ENCODE data around the gene SMIM41. TPM values are rescaled to one million over a fixed set of nuclear protein-coding genes. Genes with fewer than 3 reads are reported as not detected.
A peak's percentile ranks its signal among the peaks of the same experiment; 100 is the strongest.

Gene SMIM41
- total and polyA plus RNA-seq, 2 donors from 2014 or later = 0.31 TPM; not detected in 1

GRCh38 chr12:52067081-52067374, 12.5 kb upstream of the SMIM41 start:
- no peak for FAIRE-seq
- Histone ChIP-seq H3K9me3 (ENCODE audit: control insufficient read depth in 2 of 3, insufficient read depth in 1 of 3, low read length in 3 of 3) (no peaks in the 10 kb centered on the region), H3K27me3 (ENCODE audit: control insufficient read depth, insufficient read depth, low read length) (no peaks in the 10 kb centered on the region), H3K4me3 (ENCODE audit: low read length in 3 of 3) (no peak overlapping the region), H3K27ac (ENCODE audit: low read depth in 2 of 2, low read length in 2 of 2) (no peak overlapping the region), H3K4me1 (ENCODE audit: control insufficient read depth in 2 of 3, insufficient read depth in 2 of 3, low read depth in 1 of 3, low read length in 3 of 3) (peaks cover 3 to 17% (median 13%) of the 10 kb centered on the region in 3 donors), H3K9ac (ENCODE audit: low read length in 3 of 3) (no peak overlapping the region), H3K36me3 (ENCODE audit: control insufficient read depth in 2 of 3, insufficient read depth in 3 of 3, low read length in 3 of 3) (peaks cover 0 to 3% (median 0%) of the 10 kb centered on the region in 3 donors)
- intact Hi-C loops (cut with DNase I) = no loop called here
- TF ChIP-seq CTCF (IDR thresholded peaks at IDR 0.05; ENCODE audit: borderline replicate concordance, extremely low read depth, insufficient read depth) = no peak
- DNase-seq = no peak

GRCh38 chr12:52069327-52070184, 9.9 kb upstream of the SMIM41 start, which contains the start of gene ATG101:
ATG101 (plus strand) TSS chr12:52069978; CDS start chr12:52073651, 3,673 bp downstream.
- intact Hi-C loops (cut with DNase I) = loop anchor here (10.0 kb wide), 1 partner anchor 45 kb away; no protein-coding TSS in a partner anchor

DNA sequence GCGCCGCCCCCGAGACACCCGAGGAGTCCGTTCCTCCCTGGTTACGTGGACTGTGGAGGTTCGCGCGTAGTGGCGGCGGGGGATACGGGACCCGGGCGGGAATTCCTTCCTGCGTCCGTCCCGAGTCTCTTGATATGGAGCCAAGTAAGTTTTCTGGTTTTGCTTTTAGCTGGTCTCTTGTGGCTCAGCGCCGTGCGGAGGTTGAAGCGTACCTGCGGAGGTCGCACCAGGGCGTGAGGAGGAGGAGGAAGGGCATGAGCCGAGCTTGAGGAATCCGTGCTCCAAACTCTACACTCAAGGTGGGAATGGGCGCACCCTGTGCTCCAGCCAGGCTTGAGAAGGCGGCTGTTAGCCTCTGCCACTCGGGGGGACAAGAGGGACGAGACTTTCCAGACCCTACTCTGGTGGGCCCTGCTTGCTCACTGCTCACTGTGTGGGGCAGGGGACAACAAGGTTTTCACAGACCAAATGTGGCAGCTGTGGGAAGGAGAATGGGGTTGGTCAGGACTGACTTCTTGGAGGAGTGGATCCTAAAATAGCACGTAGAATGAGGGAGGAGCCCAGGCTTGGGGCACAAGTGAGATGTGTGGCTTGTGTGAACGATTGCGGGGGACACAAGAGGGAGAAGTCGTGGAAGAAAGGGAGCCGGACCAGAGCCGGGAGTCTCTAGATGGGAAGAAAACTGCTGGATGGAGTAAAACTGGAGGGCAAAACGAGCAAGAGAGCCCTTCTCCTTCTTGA, 9.1 kb upstream of the SMIM41 start:
- no peak for TF ChIP-seq CTCF (IDR thresholded peaks at IDR 0.05; ENCODE audit: borderline replicate concordance, extremely low read depth, insufficient read depth)
- no peak for DNase-seq
- FAIRE-seq = no peak
- H3K27me3 ChIP-seq (ENCODE audit: control insufficient read depth, insufficient read depth, low read length) = no peaks in the 10 kb centered on the region
- H3K9ac ChIP-seq (ENCODE audit: low read length in 3 of 3) = peak overlapping the region; percentile 81 to 94 (median 93)
- peak overlapping the region; percentile 82 to 95 for H3K27ac ChIP-seq (ENCODE audit: low read depth in 2 of 2, low read length in 2 of 2)
- peak overlapping the region; percentile 87 to 90 (median 88) for H3K4me3 ChIP-seq (ENCODE audit: low read length in 3 of 3)
- intact Hi-C loops (cut with DNase I) = loop anchor here (10.0 kb wide), 1 partner anchor 46 kb away; no protein-coding TSS in a partner anchor
- H3K9me3 ChIP-seq (ENCODE audit: control insufficient read depth in 2 of 3, insufficient read depth in 1 of 3, low read length in 3 of 3) = no peaks in the 10 kb centered on the region
- H3K4me1 ChIP-seq (ENCODE audit: control insufficient read depth in 2 of 3, insufficient read depth in 2 of 3, low read depth in 1 of 3, low read length in 3 of 3) = peaks cover 3 to 26% (median 19%) of the 10 kb centered on the region in 3 donors
- H3K36me3 ChIP-seq (ENCODE audit: control insufficient read depth in 2 of 3, insufficient read depth in 3 of 3, low read length in 3 of 3) = peaks cover 2 to 18% (median 8%) of the 10 kb centered on the region in 3 donors

More at GRCh38 chr12:52069327-52070184, 9.9 kb upstream of the SMIM41 start, which contains the start of gene ATG101:
- DNase-seq (peak; percentile 93 to 98 (median 95)), FAIRE-seq (no peak)
- Histone ChIP-seq H3K9me3 (ENCODE audit: control insufficient read depth in 2 of 3, insufficient read depth in 1 of 3, low read length in 3 of 3) (no peaks in the 10 kb centered on the region), H3K27me3 (ENCODE audit: control insufficient read depth, insufficient read depth, low read length) (no peaks in the 10 kb centered on the region), H3K4me3 (ENCODE audit: low read length in 3 of 3) (peak within 1 kb of the TSS; percentile 87 to 90 (median 88)), H3K36me3 (ENCODE audit: control insufficient read depth in 2 of 3, insufficient read depth in 3 of 3, low read length in 3 of 3) (peaks cover 0 to 16% (median 7%) of the 10 kb centered on the region in 3 donors), H3K9ac (ENCODE audit: low read length in 3 of 3) (peak within 1 kb of the TSS; percentile 81 to 94 (median 93)), H3K27ac (ENCODE audit: low read depth in 2 of 2, low read length in 2 of 2) (peak within 1 kb of the TSS; percentile 82 to 95), H3K4me1 (ENCODE audit: control insufficient read depth in 2 of 3, insufficient read depth in 2 of 3, low read depth in 1 of 3, low read length in 3 of 3) (peaks cover 3 to 22% (median 19%) of the 10 kb centered on the region in 3 donors)
- TF ChIP-seq CTCF (IDR thresholded peaks at IDR 0.05; ENCODE audit: borderline replicate concordance, extremely low read depth, insufficient read depth) = peak; percentile 88
